H1 (cell line): ENCODE results near the gene FAM81A. TPM values are rescaled to one million over a fixed set of nuclear protein-coding genes. Genes with fewer than 3 reads are reported as not detected.

Experiments
- CTCF ChIA-PET: fragments of 300-600 bp; sonication (Branson Sonifier 250); formaldehyde crosslinking; loops from one replicate; lab custom pipeline; 2021; ENCODE audit not compliant: partially characterized antibody; lab: Charles Lee
- POLR2A ChIA-PET: fragments of 300-600 bp; sonication (Branson Sonifier 250); formaldehyde crosslinking; loops from one replicate; lab custom pipeline; 2021; ENCODE audit warnings: inconsistent platforms; ENCODE audit not compliant: partially characterized antibody; lab: Charles Lee
- DNase-seq, 2 experiments: peaks; one replicate each; pipeline versions ENCODE4 v3.0.0 to v3.0.0-alpha.2; 2010 to 2022; ENCODE audit warnings: low spot score in 2 of 2, low read depth in 1 of 2, mixed read lengths in 1 of 2
- FAIRE-seq: peaks from 2 replicates; lab custom pipeline; 2011; peaks lifted over from hg19 to GRCh38; lab: Jason Lieb, UNC
- H2AFZ ChIP-seq: 2 replicates; pipeline ENCODE4 v1.8.1; 2012; ENCODE audit warnings: low read length, inconsistent platforms
- H2AK5ac ChIP-seq: 2 replicates; pipeline ENCODE4 v1.6.1; 2013; ENCODE audit warnings: low read depth, low read length
- H2BK120ac ChIP-seq: replicated peaks from 2 replicates; pipeline ENCODE3; 2013; ENCODE audit warnings: low read depth, low read length, inconsistent platforms
- H2BK12ac ChIP-seq: 2 replicates; pipeline ENCODE4 v1.6.1; 2013; ENCODE audit warnings: low read depth, low read length
- H2BK15ac ChIP-seq: 2 replicates; pipeline ENCODE4 v1.6.1; 2013; ENCODE audit warnings: low read length
- H2BK20ac ChIP-seq: 2 replicates; pipeline ENCODE4 v1.6.1; 2013; ENCODE audit warnings: low read length
- H2BK5ac ChIP-seq: 2 replicates; pipeline ENCODE4 v1.6.1; 2013; ENCODE audit warnings: low read depth, low read length
- H3K14ac ChIP-seq: 2 replicates; pipeline ENCODE4 v1.6.1; 2013; ENCODE audit warnings: inconsistent platforms; ENCODE audit not compliant: insufficient read length
- H3K18ac ChIP-seq: 2 replicates; pipeline ENCODE4 v1.6.1; 2013; ENCODE audit warnings: low read length; ENCODE audit errors: extremely low read depth
- H3K23ac ChIP-seq: 2 replicates; pipeline ENCODE4 v1.6.1; 2013; ENCODE audit warnings: inconsistent platforms; ENCODE audit not compliant: insufficient read length
- H3K23me2 ChIP-seq: 2 replicates; pipeline ENCODE4 v1.6.1; 2013; ENCODE audit warnings: low read depth, low read length
- H3K27ac ChIP-seq: 2 replicates; pipeline ENCODE4 v1.6.1; 2011; ENCODE audit warnings: low read depth, low read length, inconsistent platforms
- H3K27me3 ChIP-seq, 4 experiments: replicated peaks in 1 of 4; 1 replicate in 1 of 4; 2 replicates in 3 of 4; pipeline versions ENCODE4 v1.6.1 to v1.8.1; 2011 to 2013; ENCODE audit warnings: low read length in 3 of 4, mild to moderate bottlenecking in 3 of 4, inconsistent platforms in 2 of 4, mixed read lengths in 2 of 4, moderate library complexity in 1 of 4; ENCODE audit not compliant: control insufficient read depth in 3 of 4, insufficient read depth in 3 of 4; ENCODE audit errors: extremely low read depth in 1 of 4
- H3K36me3 ChIP-seq, 4 experiments: 2 replicates each; pipeline versions ENCODE4 v1.6.1 to v1.8.1; 2011 to 2013; ENCODE audit warnings: mild to moderate bottlenecking in 4 of 4, low read length in 3 of 4, moderate library complexity in 2 of 4, control low read depth in 1 of 4, inconsistent platforms in 1 of 4; ENCODE audit not compliant: insufficient read depth in 4 of 4, control insufficient read depth in 2 of 4
- H3K4ac ChIP-seq: replicated peaks from 2 replicates; pipeline ENCODE3; 2013; ENCODE audit warnings: low read length, low read depth, mixed read lengths, inconsistent platforms; ENCODE audit not compliant: insufficient read length
- H3K4me1 ChIP-seq, 4 experiments: replicated peaks in 1 of 4; 1 replicate in 1 of 4; 2 replicates in 3 of 4; pipeline versions ENCODE4 v1.6.1 to v1.8.1; 2011 to 2013; ENCODE audit warnings: low read length in 3 of 4, inconsistent platforms in 2 of 4, mixed read lengths in 1 of 4; ENCODE audit not compliant: insufficient read depth in 4 of 4, control insufficient read depth in 3 of 4
- H3K4me2 ChIP-seq, 2 experiments: 2 replicates each; pipeline versions ENCODE4 v1.6.1 to v1.8.1; 2011 to 2013; ENCODE audit warnings: low read depth in 2 of 2, low read length in 2 of 2, control low read depth in 1 of 2, inconsistent platforms in 1 of 2, mild to moderate bottlenecking in 1 of 2; ENCODE audit not compliant: insufficient read depth in 1 of 2
- H3K4me3 ChIP-seq, 4 experiments: fragments of 200-600, 300-600 bp in 1 of 4; sonication (generic), shearing (Covaris generic), sonication (Bioruptor Twin) in 1 of 4; 2 replicates each; pipeline versions ENCODE4 v1.5.1 to v1.8.1; 2011 to 2016; ENCODE audit warnings: low read length in 4 of 4, low read depth in 3 of 4, control low read depth in 2 of 4, inconsistent platforms in 2 of 4, mild to moderate bottlenecking in 2 of 4, mixed read lengths in 1 of 4, moderate library complexity in 1 of 4; ENCODE audit not compliant: insufficient read depth in 2 of 4; ENCODE audit errors: extremely low read depth in 1 of 4
- H3K56ac ChIP-seq: replicated peaks from 2 replicates; pipeline ENCODE3; 2013; ENCODE audit warnings: low read depth, mild to moderate bottlenecking, mixed read lengths, low read length, inconsistent platforms; ENCODE audit not compliant: insufficient read length
- H3K79me1 ChIP-seq: 2 replicates; pipeline ENCODE4 v1.6.1; 2013; ENCODE audit warnings: low read depth, low read length, control low read depth
- H3K79me2 ChIP-seq, 2 experiments: 2 replicates each; pipeline versions ENCODE4 v1.6.1 to v1.8.1; 2012 to 2013; ENCODE audit warnings: low read length in 2 of 2, mild to moderate bottlenecking in 2 of 2, inconsistent platforms in 1 of 2; ENCODE audit not compliant: insufficient read depth in 2 of 2, control insufficient read depth in 1 of 2
- H3K9ac ChIP-seq, 4 experiments: replicated peaks in 1 of 4; 1 replicate in 1 of 4; 2 replicates in 3 of 4; pipeline versions ENCODE4 v1.6.1 to v1.8.1; 2011 to 2013; ENCODE audit warnings: low read depth in 3 of 4, low read length in 3 of 4, control low read depth in 2 of 4, mild to moderate bottlenecking in 2 of 4, moderate library complexity in 2 of 4, inconsistent platforms in 1 of 4; ENCODE audit errors: extremely low read depth in 1 of 4
- H3K9me3 ChIP-seq, 2 experiments: 2 replicates each; pipeline versions ENCODE4 v1.6.1 to v1.8.1; 2012 to 2013; ENCODE audit warnings: mild to moderate bottlenecking in 2 of 2, moderate library complexity in 2 of 2, control low read depth in 1 of 2, inconsistent platforms in 1 of 2, low read depth in 1 of 2, low read length in 1 of 2, mixed read lengths in 1 of 2; ENCODE audit not compliant: insufficient read depth in 2 of 2
- H4K20me1 ChIP-seq, 2 experiments: replicated peaks in 1 of 2; 2 replicates each; pipeline versions ENCODE3 to v1.8.1; 2011 to 2013; ENCODE audit warnings: inconsistent platforms in 2 of 2, low read length in 2 of 2, mild to moderate bottlenecking in 1 of 2; ENCODE audit not compliant: insufficient read depth in 2 of 2, control insufficient read depth in 1 of 2
- H4K5ac ChIP-seq: 2 replicates; pipeline ENCODE4 v1.6.1; 2013; ENCODE audit warnings: low read length, low read depth, mixed read lengths, inconsistent platforms; ENCODE audit not compliant: insufficient read length
- H4K8ac ChIP-seq: 2 replicates; pipeline ENCODE4 v1.8.0; 2013; ENCODE audit warnings: mild to moderate bottlenecking, moderate library complexity, low read length, inconsistent platforms; ENCODE audit not compliant: insufficient read depth; ENCODE audit errors: extremely low read depth
- H4K91ac ChIP-seq: replicated peaks from 2 replicates; pipeline ENCODE3; 2013; ENCODE audit warnings: low read length, mixed read lengths, inconsistent platforms; ENCODE audit not compliant: insufficient read length
- BACH1 ChIP-seq: IDR thresholded peaks from 2 replicates; pipeline ENCODE4 v1.6.1; 2012; ENCODE audit warnings: low read length, improper control_type of control experiment
- BCL11A ChIP-seq, 2 experiments: IDR thresholded peaks; one replicate each; pipeline ENCODE4 v1.6.1; 2011; ENCODE audit warnings: low read depth in 2 of 2, low read length in 2 of 2, mild to moderate bottlenecking in 2 of 2
- CBX8 ChIP-seq: fragments of 300-800, 300-1000 bp; sonication (generic); IDR thresholded peaks from 2 replicates; pipeline ENCODE4 v1.7.1; 2016; ENCODE audit warnings: low read depth, low read length, borderline replicate concordance
- CREB1 ChIP-seq: IDR thresholded peaks from 2 replicates; pipeline ENCODE4 v1.6.1; 2012; ENCODE audit warnings: inconsistent platforms
- JUND ChIP-seq: IDR thresholded peaks from 2 replicates; pipeline ENCODE4 v1.6.1; 2011; ENCODE audit warnings: mild to moderate bottlenecking, improper control_type of control experiment, low read length
- KDM4A ChIP-seq: IDR thresholded peaks from one replicate; pipeline ENCODE4 v1.7.1; 2012; ENCODE audit warnings: low read depth, mild to moderate bottlenecking, moderate library complexity, low read length, inconsistent platforms; ENCODE audit not compliant: severe bottlenecking
- PHF8 ChIP-seq: fragments of 200-600 bp; sonication (generic); conservative IDR thresholded peaks from 2 replicates; pipeline ENCODE4 v1.7.1; 2012; ENCODE audit warnings: low read depth, mild to moderate bottlenecking, inconsistent platforms, low read length, moderate library complexity
- POLR2A ChIP-seq, 2 experiments: IDR thresholded peaks; 1 replicate in 1 of 2; 2 replicates in 1 of 2; pipeline ENCODE4 v1.6.1; 2011; ENCODE audit warnings: low read depth in 2 of 2, low read length in 2 of 2, mild to moderate bottlenecking in 2 of 2; ENCODE audit errors: control extremely low read depth in 1 of 2
- RAD21 ChIP-seq, 2 experiments: IDR thresholded peaks in 1 of 2; conservative IDR thresholded peaks in 1 of 2; 2 replicates each; pipeline ENCODE4 v1.6.1; 2011; ENCODE audit warnings: low read depth in 2 of 2, low read length in 2 of 2, improper control_type of control experiment in 1 of 2, inconsistent platforms in 1 of 2, mild to moderate bottlenecking in 1 of 2, moderate library complexity in 1 of 2
- RNF2 ChIP-seq: fragments of 200-900, 300-1000 bp; sonication (generic); IDR thresholded peaks from 2 replicates; pipeline ENCODE4 v1.7.1; 2016; ENCODE audit warnings: borderline replicate concordance, low read depth, mild to moderate bottlenecking, antibody characterized with exemption, low read length; ENCODE audit not compliant: poor library complexity, severe bottlenecking; ENCODE audit errors: missing control alignments
- RXRA ChIP-seq: IDR thresholded peaks from 2 replicates; pipeline ENCODE4 v1.6.1; 2011; ENCODE audit warnings: low read depth, mild to moderate bottlenecking, low read length, moderate library complexity; ENCODE audit not compliant: insufficient read depth
- SIRT6 ChIP-seq: IDR thresholded peaks from one replicate; pipeline ENCODE4 v1.7.1; 2012; ENCODE audit warnings: low read length, inconsistent platforms
- SP2 ChIP-seq: IDR thresholded peaks from 2 replicates; pipeline ENCODE4 v1.6.1; 2012; ENCODE audit warnings: mild to moderate bottlenecking, low read length, inconsistent platforms
- TCF12 ChIP-seq: IDR thresholded peaks from 2 replicates; pipeline ENCODE4 v1.6.1; 2011; ENCODE audit warnings: low read depth, mild to moderate bottlenecking, low read length
- WGBS, 2 experiments: shearing (Covaris generic) in 1 of 2; methylation state at CpG; one replicate each; pipeline versions ENCODE4 v1.1.6 to v1.1.7; 2013 to 2015; ENCODE audit warnings: low lambda C conversion rate in 2 of 2, mixed read lengths in 2 of 2, inconsistent platforms in 1 of 2, low coverage in 1 of 2, missing lambda C conversion rate in 1 of 2; ENCODE audit not compliant: insufficient replicate concordance in 2 of 2, insufficient coverage in 1 of 2, insufficient read length in 1 of 2; ENCODE audit errors: extremely low coverage in 1 of 2, missing lambda C conversion rate in 1 of 2; 5-methylcytosine and 5-hydroxymethylcytosine counted together
- polyA plus RNA-seq, 7 experiments: library from polyadenylated mRNA; depleted of rRNA in 3 of 7; stranded (reverse) in 5 of 7; unstranded in 2 of 7; fragments of >200 nt in 5 of 7; fragments of 200-250 nt in 2 of 7; gene quantifications; 1 replicate in 5 of 7; 2 replicates in 1 of 7; 4 replicates in 1 of 7; pipeline versions ENCODE4 v1.2.1 to v1.2.3, GENCODE V29; 2011 to 2013; ENCODE audit warnings: missing spikeins in 2 of 7, mixed read lengths in 2 of 7
- total RNA-seq: library from RNA; stranded (reverse); fragmentation: NEBNext Ultra II Directional; extraction: Animal tissue kit (Norgen Biotek cat#: 25700); gene quantifications from 2 replicates; pipeline ENCODE4 v1.2.1, GENCODE V29; 2021
- TF ChIP-seq, protein P1 (sequence below): IDR thresholded peaks from 2 replicates; pipeline ENCODE4 v1.6.1; 2012; ENCODE audit warnings: inconsistent platforms

The FAM81A gene
- total and polyA plus RNA-seq, 2 of the 8 experiments (the other 6 are each of a cell fraction or from before 2014, with no cell fraction given), result 0.56 to 3.0 TPM

DNA sequence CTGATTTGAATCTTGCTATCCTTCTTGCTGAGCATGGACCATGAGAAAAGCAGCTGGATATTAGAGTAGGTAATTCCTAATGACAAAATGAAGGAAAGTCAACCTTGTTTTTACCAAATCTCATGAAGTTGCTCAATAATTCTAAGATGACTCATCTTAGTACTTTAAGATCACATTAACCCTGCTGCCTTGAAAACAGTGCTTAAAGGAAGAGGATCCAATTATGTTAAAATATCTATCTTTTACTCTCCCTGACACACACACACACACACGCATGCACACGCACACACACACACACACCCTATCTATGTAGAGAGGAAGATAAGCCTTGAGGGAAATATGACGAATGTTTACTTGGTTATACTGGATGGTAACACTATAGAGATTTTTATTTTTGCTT, 49.3 kb upstream of the FAM81A start:
- Histone ChIP-seq H2BK5ac (no peak overlapping the region), H3K4me1 (no peaks in the 10 kb centered on the region), H3K27me3 (no peaks in the 10 kb centered on the region), H3K36me3 (no peaks in the 10 kb centered on the region), H2BK12ac (no peak overlapping the region), H3K14ac (no peak overlapping the region), H4K91ac (no peak overlapping the region), H4K5ac (no peak overlapping the region), H3K79me1 (no peaks in the 10 kb centered on the region), H3K9me3 (no peaks in the 10 kb centered on the region), H2AFZ (no peak overlapping the region), H3K4me3 (no peak overlapping the region), H2BK120ac (no peak overlapping the region), H3K18ac (no peak overlapping the region), H3K4me2 (no peak overlapping the region), H3K4ac (no peak overlapping the region), H2BK15ac (no peak overlapping the region), H3K23me2 (no peaks in the 10 kb centered on the region), H3K23ac (no peak overlapping the region), H4K20me1 (no peaks in the 10 kb centered on the region), H3K27ac (no peak overlapping the region), H2AK5ac (no peak overlapping the region), H3K56ac (peak overlapping the region; percentile 59), H2BK20ac (no peak overlapping the region), H3K79me2 (no peaks in the 10 kb centered on the region), H3K9ac (no peak overlapping the region), H4K8ac (no peak overlapping the region)
- CTCF ChIA-PET, result interaction anchor here (0.7 to 2.2 kb wide), 3 partner anchors 24 to 524 kb away, joined by 3 to 6 read pairs (median 3); no protein-coding TSS in a partner anchor
- FAIRE-seq, result no peak
- POLR2A ChIA-PET, result no interaction called here
- 73% methylated on average over 3 of the region's 3 CpGs; no CpG with 5 or more reads in 1 of the 2 experiments for WGBS, 2 experiments
- DNase-seq, result no peak
- TF ChIP-seq PHF8 (no peak), BCL11A (IDR thresholded peaks at IDR 0.05; ENCODE audit: low read depth in 2 of 2, low read length in 2 of 2) (no peak), TCF12 (no peak), POLR2A (IDR thresholded peaks at IDR 0.05; ENCODE audit: control extremely low read depth in 1 of 2, low read depth in 2 of 2, low read length in 2 of 2) (no peak), SP2 (no peak), RXRA (no peak), SIRT6 (no peak), CBX8 (no peak), RAD21 (IDR thresholded peaks at IDR 0.05 in 1 of 2, conservative IDR thresholded peaks at IDR 0.05 in 1 of 2; ENCODE audit: low read depth in 2 of 2, low read length in 2 of 2) (no peak), BACH1 (no peak), JUND (no peak), RNF2 (no peak), CREB1 (no peak), KDM4A (no peak)
- TF ChIP-seq, protein P1, sequence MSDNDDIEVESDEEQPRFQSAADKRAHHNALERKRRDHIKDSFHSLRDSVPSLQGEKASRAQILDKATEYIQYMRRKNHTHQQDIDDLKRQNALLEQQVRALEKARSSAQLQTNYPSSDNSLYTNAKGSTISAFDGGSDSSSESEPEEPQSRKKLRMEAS, result no peak
